Activated CD4-positive, alpha-beta T cell treated with anti-CD3 and anti-CD28 coated beads, Interleukin-2, amount 10 ng/mL, durations not matched to agents 24 days and 14 days (primary cell): ENCODE results near the gene WIPF1. TPM values are rescaled to one million over a fixed set of nuclear protein-coding genes. Genes with fewer than 3 reads are reported as not detected.

Experiments
- DNase-seq: peaks from one replicate; pipeline ENCODE4 v3.0.0; 2022
- H3K27ac Mint-ChIP-seq: one replicate; pipeline ENCODE4 v1.8.0; 2022; ENCODE audit warnings: mild to moderate bottlenecking, mixed read lengths
- H3K27me3 Mint-ChIP-seq: one replicate; pipeline ENCODE4 v1.8.0; 2022; ENCODE audit warnings: mixed read lengths
- H3K36me3 Mint-ChIP-seq: one replicate; pipeline ENCODE4 v1.8.0; 2022; ENCODE audit warnings: low read depth, mild to moderate bottlenecking, mixed read lengths
- H3K4me1 Mint-ChIP-seq: one replicate; pipeline ENCODE4 v1.8.0; 2021; ENCODE audit warnings: mixed read lengths
- H3K4me3 Mint-ChIP-seq: one replicate; pipeline ENCODE4 v1.8.0; 2022; ENCODE audit warnings: mild to moderate bottlenecking, moderate library complexity, mixed read lengths
- H3K9me3 Mint-ChIP-seq: one replicate; pipeline ENCODE4 v1.8.0; 2021; ENCODE audit warnings: mixed read lengths
- intact Hi-C: fragments of 100-400 bp; cut with micrococcal nuclease; formaldehyde crosslinking; loops from one replicate; pipeline ENCODE4 v1.15.1; 2023
- total RNA-seq: library from RNA; stranded (reverse); gene quantifications from 2 replicates; pipeline ENCODE4 v1.2.3, GENCODE V29; 2022

The WIPF1 gene
- total RNA-seq, 1 donor from 2014 or later: 280 TPM

DNA sequence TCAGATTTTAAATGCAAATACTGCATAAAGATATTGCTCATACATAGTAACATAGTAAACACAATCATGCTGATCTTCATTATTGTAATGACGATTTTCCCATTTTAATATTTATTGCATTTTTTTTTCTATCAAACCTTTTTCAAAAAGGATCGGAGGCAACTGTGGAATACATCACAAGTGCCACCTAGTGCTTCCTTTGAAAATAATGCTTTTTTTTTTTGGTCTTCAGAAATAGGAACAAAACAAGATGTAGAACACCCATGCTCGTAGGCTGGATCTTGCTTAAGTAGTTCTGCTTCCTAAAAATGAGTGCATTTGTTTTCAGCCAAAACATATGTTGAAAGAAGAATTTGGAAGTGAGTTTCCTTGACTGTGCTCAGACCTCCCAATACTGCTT, 75.1 kb downstream of the WIPF1 start:
- H3K27ac Mint-ChIP-seq: no peak overlapping the region
- DNase-seq: no peak
- H3K9me3 Mint-ChIP-seq: peaks cover under 1% of the 10 kb centered on the region
- no peak overlapping the region for H3K4me3 Mint-ChIP-seq
- peaks cover 3% of the 10 kb centered on the region for H3K36me3 Mint-ChIP-seq
- H3K27me3 Mint-ChIP-seq: peaks cover 14% of the 10 kb centered on the region
- peaks cover 12% of the 10 kb centered on the region for H3K4me1 Mint-ChIP-seq
- intact Hi-C loops: loop anchor here (1.0 kb wide), 1 partner anchor 60 kb away; no protein-coding TSS in a partner anchor

GRCh38 chr2:174518395-174518794, 79.2 kb downstream of the WIPF1 start:
- DNase-seq: no peak
- H3K27me3 Mint-ChIP-seq: peaks cover 12% of the 10 kb centered on the region
- peaks cover 11% of the 10 kb centered on the region for H3K9me3 Mint-ChIP-seq
- no peak overlapping the region for H3K27ac Mint-ChIP-seq
- H3K4me3 Mint-ChIP-seq: no peak overlapping the region
- intact Hi-C loops: no loop called here
- H3K4me1 Mint-ChIP-seq: peaks cover 8% of the 10 kb centered on the region
- H3K36me3 Mint-ChIP-seq: no peaks in the 10 kb centered on the region

GRCh38 chr2:174516501-174517378, 80.9 kb downstream of the WIPF1 start:
- Mint-ChIP-seq H3K36me3 (peaks cover 2% of the 10 kb centered on the region), H3K4me1 (peaks cover 11% of the 10 kb centered on the region)

DNA sequence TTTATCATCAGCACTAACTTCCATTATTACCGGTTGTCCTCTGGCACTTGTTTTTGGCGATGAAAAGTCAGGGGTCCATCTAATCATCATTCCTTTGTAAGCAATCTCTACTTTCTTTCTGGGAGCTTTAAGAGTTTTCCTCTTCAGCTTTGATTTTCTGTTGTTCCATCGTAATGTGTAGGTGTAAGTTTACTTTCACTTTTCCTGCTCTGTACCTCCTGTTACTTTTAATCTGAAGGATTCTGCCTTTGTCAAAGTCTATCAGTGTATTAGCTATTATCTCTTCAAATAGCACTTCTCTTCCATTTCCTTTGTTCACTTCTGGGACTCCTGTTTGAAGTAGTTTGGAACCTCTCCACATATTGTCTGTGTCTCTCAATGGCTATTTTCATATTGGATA, 85.3 kb downstream of the WIPF1 start:
- Mint-ChIP-seq H3K4me3 (no peak overlapping the region), H3K36me3 (peaks cover 11% of the 10 kb centered on the region), H3K27me3 (no peaks in the 10 kb centered on the region), H3K27ac (no peak overlapping the region), H3K9me3 (peaks cover 40% of the 10 kb centered on the region), H3K4me1 (peaks cover 9% of the 10 kb centered on the region)
- intact Hi-C loops: no loop called here
- no peak for DNase-seq

More at GRCh38 chr2:174516501-174517378, 80.9 kb downstream of the WIPF1 start:
- H3K9me3 Mint-ChIP-seq: peaks cover 25% of the 10 kb centered on the region
- H3K4me3 Mint-ChIP-seq: no peak overlapping the region
- DNase-seq: no peak
- intact Hi-C loops: no loop called here
- peaks cover 12% of the 10 kb centered on the region for H3K27me3 Mint-ChIP-seq
- no peak overlapping the region for H3K27ac Mint-ChIP-seq

DNA sequence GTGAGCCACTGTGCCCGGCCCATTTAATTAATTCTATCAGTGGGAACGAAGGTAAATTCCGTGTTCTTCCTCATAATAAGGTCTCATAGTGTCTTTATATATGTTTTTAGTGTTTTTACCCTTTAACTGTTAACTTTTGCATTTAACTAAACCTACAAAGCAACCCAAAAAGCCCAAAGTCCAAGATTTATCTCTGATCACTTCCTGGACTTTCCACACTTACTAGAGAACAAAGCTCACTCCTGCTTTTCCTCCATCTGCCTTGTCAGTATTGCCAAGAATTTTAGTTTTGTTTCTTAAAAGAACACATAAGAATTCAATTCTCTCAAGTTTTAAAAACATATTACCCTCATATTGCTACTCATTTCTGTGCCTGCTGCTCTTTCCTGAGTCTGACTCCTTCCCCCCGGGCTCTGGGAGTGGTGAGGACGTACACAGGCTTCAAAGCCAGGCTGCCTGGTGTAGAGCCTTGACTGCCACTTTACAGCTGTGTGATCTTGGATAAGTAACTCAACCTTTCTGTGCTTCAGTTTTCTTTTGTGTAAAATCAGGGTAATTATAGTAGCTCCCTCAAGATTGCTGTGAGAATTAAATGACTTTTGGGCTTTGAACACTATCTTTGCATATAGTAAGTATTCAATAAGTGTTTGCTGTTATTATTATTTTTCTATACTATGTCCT, 85.9 kb downstream of the WIPF1 start:
- Mint-ChIP-seq H3K9me3 (peaks cover 44% of the 10 kb centered on the region), H3K27ac (no peak overlapping the region), H3K4me1 (peaks cover 7% of the 10 kb centered on the region), H3K27me3 (no peaks in the 10 kb centered on the region), H3K36me3 (peaks cover 11% of the 10 kb centered on the region), H3K4me3 (no peak overlapping the region)
- intact Hi-C loops: no loop called here
- DNase-seq: no peak

GRCh38 chr2:174510583-174511189, 86.9 kb downstream of the WIPF1 start:
- Mint-ChIP-seq H3K4me1 (peaks cover 3% of the 10 kb centered on the region), H3K4me3 (no peak overlapping the region), H3K27me3 (no peaks in the 10 kb centered on the region), H3K9me3 (peaks cover 47% of the 10 kb centered on the region), H3K27ac (no peak overlapping the region), H3K36me3 (peaks cover 11% of the 10 kb centered on the region)
- intact Hi-C loops: no loop called here
- DNase-seq: no peak

Other genes with a start within 250 kb of the WIPF1 start
- gene SCRN3, start 202.1 kb downstream of the WIPF1 start, total RNA-seq: 18.2 and 19.0 TPM in 2 replicates
- gene GPR155, start 110.8 kb downstream of the WIPF1 start, total RNA-seq: 3.1 and 3.6 TPM in 2 replicates
- not detected in 2 replicates for gene CHRNA1, start 166.7 kb upstream of the WIPF1 start, total RNA-seq